ENCODE data around the gene SARDH. TPM values are rescaled to one million over a fixed set of nuclear protein-coding genes. Genes with fewer than 3 reads are reported as not detected.

Gene SARDH
- total and polyA plus RNA-seq, 2 of the 8 experiments (the other 6 are each of a cell fraction or from before 2014, with no cell fraction given): 6.4 to 7.4 TPM

DNA sequence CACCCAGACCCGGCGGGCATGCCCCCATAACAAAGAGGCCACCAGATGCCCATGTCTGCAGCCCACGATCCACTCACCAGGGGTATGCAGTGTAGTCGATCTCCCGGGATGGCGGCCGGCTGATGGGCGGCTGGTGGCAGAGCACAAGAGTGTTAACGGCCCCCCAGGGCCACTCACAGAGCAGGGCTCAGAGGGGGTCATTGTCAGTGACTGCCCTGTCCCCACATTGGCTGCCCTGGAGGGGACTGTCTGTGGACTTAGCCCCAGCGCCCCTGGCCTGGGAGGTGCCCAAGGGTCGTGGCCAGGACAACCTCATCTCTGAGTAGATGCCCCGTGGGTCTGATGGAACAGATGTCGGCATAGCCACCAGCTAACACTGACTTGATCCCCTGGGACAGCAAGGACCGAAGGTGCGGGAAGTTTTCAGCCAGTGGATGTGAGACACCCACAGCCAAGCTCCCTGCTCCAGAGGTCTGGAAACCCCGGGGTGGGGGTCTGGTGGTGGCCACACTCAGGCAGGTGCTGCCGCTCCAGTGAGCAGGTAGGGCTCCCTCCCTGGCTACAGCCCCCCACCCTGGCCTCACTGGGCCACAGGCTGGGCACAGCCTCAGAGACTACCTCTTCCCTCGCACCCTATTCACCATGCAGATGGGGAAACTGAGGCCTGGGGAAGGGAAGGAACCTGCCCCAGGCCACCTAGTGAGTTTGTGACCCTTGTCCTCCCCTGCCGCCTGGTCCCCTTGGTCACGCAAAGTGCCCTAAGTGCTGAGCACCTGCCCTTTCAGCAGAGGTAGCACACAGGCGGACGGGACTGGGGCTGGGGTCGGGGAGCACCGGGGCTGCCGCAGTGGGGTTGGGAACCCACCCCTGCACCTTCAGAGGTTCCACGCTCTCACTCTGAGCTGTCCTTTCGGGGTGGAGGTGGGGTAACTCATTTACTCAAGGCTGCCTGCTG lies 38.1 kb upstream of the SARDH start:
- DNase-seq (ENCODE audit: low read depth in 1 of 2, low spot score in 2 of 2) (no peak), FAIRE-seq (no peak)
- Histone ChIP-seq H3K56ac (replicated peaks; ENCODE audit: insufficient read length, low read depth, low read length) (no peak overlapping the region), H3K18ac (ENCODE audit: extremely low read depth, low read length) (no peak overlapping the region), H3K79me2 (ENCODE audit: control insufficient read depth in 1 of 2, insufficient read depth in 2 of 2, low read length in 2 of 2) (no peaks in the 10 kb centered on the region), H2BK20ac (ENCODE audit: low read length) (no peak overlapping the region), H2AFZ (ENCODE audit: low read length) (no peak overlapping the region), H2BK5ac (ENCODE audit: low read depth, low read length) (no peak overlapping the region), H3K79me1 (ENCODE audit: low read depth, low read length) (no peaks in the 10 kb centered on the region), H3K36me3 (ENCODE audit: control insufficient read depth in 2 of 4, insufficient read depth in 4 of 4, low read length in 3 of 4) (peaks cover 3 to 20% (median 12%) of the 10 kb centered on the region in 4 experiments; a peak in 6 of 8 replicates), H3K4me3 (ENCODE audit: extremely low read depth in 1 of 4, insufficient read depth in 2 of 4, low read depth in 3 of 4, low read length in 4 of 4) (no peak overlapping the region), H3K4ac (replicated peaks; ENCODE audit: insufficient read length, low read depth, low read length) (no peak overlapping the region), H3K23me2 (ENCODE audit: low read depth, low read length) (no peaks in the 10 kb centered on the region), H3K4me2 (ENCODE audit: insufficient read depth in 1 of 2, low read depth in 2 of 2, low read length in 2 of 2) (no peak overlapping the region), H3K27me3 (replicated peaks in 1 of 4; ENCODE audit: control insufficient read depth in 3 of 4, extremely low read depth in 1 of 4, insufficient read depth in 3 of 4, low read length in 3 of 4) (no peaks in the 10 kb centered on the region), H3K9ac (replicated peaks in 1 of 4; ENCODE audit: extremely low read depth in 1 of 4, low read depth in 3 of 4, low read length in 3 of 4) (no peak overlapping the region), H2BK120ac (replicated peaks; ENCODE audit: low read depth, low read length) (no peak overlapping the region), H4K8ac (ENCODE audit: extremely low read depth, insufficient read depth, low read length) (no peak overlapping the region), H3K27ac (ENCODE audit: low read depth, low read length) (no peak overlapping the region), H3K14ac (ENCODE audit: insufficient read length) (no peak overlapping the region), H2BK15ac (ENCODE audit: low read length) (no peak overlapping the region), H3K4me1 (replicated peaks in 1 of 4; ENCODE audit: control insufficient read depth in 3 of 4, insufficient read depth in 4 of 4, low read length in 3 of 4) (no peaks in the 10 kb centered on the region), H2BK12ac (ENCODE audit: low read depth, low read length) (no peak overlapping the region), H4K91ac (replicated peaks; ENCODE audit: insufficient read length, low read length) (no peak overlapping the region), H4K5ac (ENCODE audit: insufficient read length, low read depth, low read length) (no peak overlapping the region), H3K9me3 (ENCODE audit: insufficient read depth in 2 of 2, low read depth in 1 of 2, low read length in 1 of 2) (no peaks in the 10 kb centered on the region), H3K23ac (ENCODE audit: insufficient read length) (no peak overlapping the region), H2AK5ac (ENCODE audit: low read depth, low read length) (no peak overlapping the region), H4K20me1 (replicated peaks in 1 of 2; ENCODE audit: control insufficient read depth in 1 of 2, insufficient read depth in 2 of 2, low read length in 2 of 2) (peaks cover 2 to 7% of the 10 kb centered on the region in 2 experiments)
- 92% methylated on average over 24 of the region's 27 CpGs; no CpG with 5 or more reads in 1 of the 2 experiments for WGBS, 2 experiments (ENCODE audit: extremely low coverage in 1 of 2, insufficient coverage in 1 of 2, insufficient read length in 1 of 2, insufficient replicate concordance in 2 of 2, low coverage in 1 of 2, low lambda C conversion rate in 2 of 2, missing lambda C conversion rate in 1 of 2)
- TF ChIP-seq TAF7 (optimal IDR thresholded peaks at IDR 0.05; ENCODE audit: borderline replicate concordance, low read depth, low read length) (no peak), TEAD4 (IDR thresholded peaks at IDR 0.05; ENCODE audit: low read depth, low read length) (no peak)
- ChIA-PET CTCF (ENCODE audit: partially characterized antibody) (interaction anchor here (1.2 to 6.5 kb wide), 5 partner anchors 9 to 219 kb away, joined by 3 to 30 read pairs (median 6); no protein-coding TSS in a partner anchor), POLR2A (ENCODE audit: partially characterized antibody) (no interaction called here)
